COLO668 (cell line): Measurements from ENCODE around the gene HOXC9.

ENCODE experiments used
- DNase-seq: peaks from one replicate; lab custom pipeline; 2025; ENCODE audit not compliant: unreplicated experiment; lab: John Stamatoyannopoulos, UW

HOXC9 gene

DNA sequence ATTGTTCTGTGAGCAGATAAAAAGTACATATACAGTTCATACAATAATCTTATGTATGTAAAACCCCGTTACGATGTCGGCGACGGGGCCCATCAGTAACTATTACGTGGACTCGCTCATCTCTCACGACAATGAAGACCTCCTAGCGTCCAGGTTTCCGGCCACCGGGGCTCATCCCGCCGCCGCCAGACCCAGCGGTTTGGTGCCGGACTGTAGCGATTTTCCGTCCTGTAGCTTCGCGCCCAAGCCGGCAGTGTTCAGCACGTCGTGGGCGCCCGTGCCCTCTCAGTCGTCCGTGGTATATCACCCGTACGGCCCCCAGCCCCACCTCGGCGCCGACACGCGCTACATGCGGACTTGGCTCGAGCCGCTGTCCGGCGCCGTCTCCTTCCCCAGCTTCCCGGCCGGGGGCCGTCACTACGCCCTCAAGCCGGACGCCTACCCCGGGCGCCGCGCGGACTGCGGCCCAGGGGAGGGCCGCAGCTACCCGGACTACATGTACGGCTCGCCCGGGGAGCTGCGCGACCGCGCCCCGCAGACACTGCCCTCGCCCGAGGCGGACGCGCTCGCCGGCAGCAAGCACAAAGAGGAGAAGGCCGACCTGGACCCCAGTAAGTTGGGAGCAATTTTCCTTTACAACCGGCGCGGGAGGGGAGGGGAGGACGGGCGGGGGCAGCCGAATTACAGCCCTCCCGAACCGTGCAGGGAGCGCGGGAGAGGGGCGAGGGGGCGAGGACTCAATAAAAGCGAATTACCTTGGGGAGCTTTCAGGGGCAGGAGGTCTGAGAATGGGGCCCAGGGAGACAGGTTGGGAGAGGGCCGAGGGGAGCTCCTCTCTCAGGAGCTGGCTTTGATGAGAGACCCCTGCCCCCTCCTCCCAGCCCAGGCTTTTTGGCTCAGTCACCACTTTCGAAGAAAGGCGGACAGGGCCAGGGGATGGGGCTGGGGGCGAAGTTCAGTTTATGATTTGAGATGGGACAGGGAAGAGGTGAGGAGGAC is at the start of gene HOXC9:
TSS of gene HOXC9 (plus strand) at position 46 of the 999 bp plus-strand sequence. CDS start at position 74, 28 bp downstream.
- DNase-seq: no peak

DNA sequence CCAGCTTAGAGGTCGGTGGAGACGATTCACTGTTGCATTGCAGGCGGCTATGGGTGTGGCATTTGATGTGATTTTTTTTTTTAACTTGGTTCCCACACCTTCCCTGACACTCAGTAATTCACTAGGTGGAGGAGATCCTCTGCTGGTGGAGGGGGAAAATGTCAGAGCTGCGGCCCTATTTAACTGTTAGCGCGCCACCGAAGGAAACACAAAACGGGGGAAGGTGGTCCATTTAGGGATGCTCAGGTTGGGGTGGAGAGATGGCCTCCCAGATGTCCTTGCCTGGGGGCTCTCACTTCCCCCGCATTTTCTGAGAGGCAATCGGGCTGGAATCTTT is 49.6 kb upstream of the HOXC9 start:
- DNase-seq: no peak

DNA sequence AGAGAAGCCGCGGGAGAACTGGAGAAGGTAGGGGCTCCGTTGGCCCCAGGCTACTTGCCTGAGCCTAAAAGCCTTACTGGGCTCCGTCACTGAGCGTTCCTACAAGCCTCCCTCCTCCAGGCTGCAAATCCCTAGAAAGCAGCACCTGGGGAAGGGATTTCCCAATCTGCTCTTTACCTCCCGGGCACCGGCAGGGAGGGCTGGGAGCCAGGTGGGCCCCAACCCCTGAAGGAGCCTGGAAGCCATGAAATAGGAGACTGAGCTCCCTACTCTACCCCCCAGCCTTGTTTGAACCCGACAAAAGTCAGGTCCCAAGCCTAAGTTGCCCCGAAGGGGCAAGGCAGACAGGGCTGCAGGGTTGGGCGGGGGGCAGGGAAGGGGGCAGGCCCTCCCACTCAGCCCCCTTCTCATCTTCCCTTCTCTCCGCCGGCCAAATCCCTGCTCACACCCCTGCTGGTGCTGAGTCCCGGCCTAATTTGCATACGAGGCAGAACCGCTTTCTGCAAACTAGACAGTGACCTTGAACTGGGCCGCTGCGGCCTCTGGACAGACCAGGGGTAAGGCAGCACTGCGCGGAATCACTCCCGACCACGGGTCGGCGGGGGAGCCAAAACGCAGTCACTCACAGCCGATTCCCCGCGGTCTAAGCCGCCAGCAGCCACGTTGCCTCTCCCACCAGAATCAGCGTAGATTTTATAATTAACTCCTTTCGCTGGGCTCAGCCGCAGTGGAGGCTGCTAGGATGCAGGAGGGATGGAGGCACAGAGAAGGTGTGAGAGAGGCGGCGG is 49.0 kb upstream of the HOXC9 start:
- DNase-seq: no peak

DNA sequence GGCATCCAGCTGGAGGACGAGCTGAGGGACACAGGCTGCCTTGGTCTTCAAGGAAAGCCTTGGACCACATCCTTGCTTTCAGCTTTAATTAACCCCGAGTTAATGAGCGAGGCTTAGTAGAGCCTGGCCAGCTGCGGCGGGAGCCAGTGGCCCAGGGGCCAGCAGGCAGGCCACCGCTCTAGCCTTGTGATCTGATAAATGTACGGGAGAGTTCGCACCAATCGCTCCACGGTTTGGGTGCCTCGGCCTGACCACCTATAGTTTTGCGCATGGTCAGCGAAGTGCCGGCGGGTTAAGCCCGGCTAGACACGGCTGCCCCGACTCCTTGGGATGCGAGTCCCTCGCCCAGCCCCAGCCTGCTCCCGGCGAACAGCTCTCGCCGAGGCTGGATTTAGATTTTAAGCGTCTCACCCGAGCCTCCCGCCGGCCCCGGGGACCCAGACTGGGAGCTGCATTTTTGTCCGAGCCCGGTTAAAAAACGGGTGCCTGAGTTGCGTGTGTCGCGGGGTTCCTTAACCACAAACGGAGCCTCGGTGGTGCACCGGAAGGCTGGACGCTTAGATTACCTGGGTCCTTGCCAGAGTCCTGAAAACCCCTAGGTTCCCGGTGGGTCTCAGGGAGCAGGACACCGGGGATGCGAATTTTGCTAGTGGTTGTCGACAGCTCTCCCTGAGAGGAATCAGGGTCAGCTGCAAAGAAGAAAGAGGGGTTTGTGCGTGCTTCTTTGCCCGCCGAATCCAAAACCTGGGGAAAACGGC is 48.2 kb upstream of the HOXC9 start:
- no peak for DNase-seq

DNA sequence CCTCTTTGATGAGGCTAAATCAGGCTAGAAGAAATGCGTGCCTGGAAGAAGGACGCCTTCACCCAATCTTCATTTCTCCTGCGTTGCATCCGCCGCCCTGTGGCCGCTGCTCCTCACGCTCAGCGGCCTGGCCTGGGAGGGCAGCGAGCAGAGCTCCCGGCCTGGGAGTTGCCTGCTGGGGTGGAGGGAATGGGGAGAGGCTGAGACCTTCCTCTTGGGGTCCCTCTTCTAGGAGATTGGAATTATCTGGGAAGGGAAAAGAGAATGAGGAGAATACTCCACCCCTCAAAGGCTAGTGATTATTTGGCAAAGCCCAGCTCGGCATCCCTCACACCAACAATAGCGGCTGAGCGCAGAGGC is 47.6 kb upstream of the HOXC9 start:
- no peak for DNase-seq

DNA sequence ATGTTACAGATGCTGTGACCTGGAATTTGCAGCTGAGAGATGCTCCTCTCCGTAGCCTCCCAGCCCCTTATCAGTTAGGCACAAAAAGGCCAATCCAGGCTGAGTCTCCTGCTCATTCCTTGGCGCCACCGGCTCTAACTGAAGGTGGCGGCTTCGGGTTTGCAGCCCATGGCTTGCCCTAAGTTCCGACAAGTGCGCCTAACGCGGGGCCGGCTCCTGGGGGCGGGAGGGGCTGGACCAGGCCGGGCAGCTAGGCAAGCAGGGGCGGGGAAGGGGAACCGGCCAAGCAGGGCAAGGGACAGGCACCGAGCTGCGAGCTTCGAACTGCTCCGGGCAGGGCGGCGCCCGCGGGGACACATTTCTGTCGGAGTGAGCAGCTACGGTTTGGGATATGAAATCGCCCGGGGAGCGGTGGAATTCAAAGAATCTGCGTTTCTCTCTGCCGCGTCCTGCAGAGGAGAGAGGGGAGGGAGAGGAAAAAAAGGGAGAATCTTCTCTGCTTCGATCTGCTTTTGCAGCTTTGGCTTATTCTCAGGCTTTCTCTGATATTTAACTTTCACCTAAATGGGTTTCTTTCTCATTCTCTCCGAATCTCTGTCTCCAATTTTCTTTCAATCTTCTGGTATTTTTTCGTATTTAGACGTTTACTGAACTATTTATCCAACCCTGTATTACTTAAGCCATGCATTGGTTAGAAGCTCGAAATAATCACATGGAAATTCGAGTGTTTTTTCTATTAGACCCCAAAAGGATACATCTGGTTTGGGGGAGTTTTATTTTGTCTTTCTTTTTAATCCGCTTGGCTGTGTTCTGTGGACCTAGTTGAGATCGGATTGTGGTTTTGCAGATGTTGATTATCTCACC is 46.9 kb upstream of the HOXC9 start:
- no peak for DNase-seq

DNA sequence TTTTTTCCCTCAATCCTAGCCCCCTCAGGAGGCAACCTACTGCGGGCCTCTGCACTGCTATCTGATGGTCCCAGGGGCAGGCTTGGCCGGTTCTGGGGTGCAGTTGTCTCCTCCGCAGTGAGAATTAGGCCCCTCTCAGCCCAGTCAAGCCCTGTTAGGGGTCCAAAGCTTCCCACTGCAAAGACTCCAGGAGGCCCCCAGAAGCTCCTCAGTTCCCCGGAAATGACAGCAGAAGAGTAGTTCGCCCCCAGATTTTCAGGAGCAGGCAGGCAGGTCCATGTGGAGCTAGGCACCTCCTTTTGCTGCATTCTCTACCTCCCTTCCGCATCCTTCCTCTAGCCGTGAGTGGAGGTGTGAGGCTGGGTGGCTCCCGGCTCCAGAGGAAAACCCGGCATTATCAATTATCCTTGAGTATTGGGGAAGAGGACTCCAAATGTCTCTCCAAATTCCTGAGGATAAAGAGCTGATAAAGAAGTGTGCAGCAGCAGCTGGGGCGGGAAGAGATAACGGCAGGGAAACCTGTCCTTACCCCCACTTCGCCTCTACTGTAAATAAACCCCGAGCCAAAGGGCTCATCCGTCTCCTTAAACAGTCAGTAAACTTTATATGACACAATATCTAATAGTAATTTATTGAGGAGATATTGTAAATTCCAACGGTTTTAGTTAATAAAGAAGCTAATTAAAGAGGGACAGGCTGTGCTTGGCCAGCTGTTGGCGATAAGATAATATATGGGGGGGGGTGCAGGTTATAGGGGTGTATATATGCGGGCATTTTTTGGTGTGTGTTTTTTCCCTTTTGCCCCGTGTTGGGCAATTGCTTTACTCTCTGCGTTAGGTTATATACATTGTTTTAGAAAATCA is 45.9 kb upstream of the HOXC9 start:
- DNase-seq: no peak

DNA sequence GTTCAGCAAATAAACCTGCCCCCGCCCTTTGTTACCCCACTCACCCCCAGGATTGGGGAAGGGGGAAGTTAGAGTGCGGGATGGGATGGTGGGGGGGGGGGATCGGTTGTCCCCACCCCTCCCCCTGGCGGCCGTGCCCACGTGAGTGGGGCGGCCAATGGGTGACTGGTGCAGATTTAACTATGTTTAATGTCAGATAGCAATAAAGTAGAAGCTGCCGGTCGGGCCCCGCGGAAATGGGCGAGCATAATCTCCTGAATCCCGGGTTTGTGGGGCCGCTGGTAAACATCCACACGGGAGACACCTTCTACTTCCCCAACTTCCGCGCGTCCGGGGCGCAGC is 45.3 kb upstream of the HOXC9 start, which contains the start of gene HOXC12:
TSS of gene HOXC12 (plus strand) at position 210 of the 342 bp plus-strand sequence. CDS start at position 237, 27 bp downstream.
- DNase-seq: no peak

DNA sequence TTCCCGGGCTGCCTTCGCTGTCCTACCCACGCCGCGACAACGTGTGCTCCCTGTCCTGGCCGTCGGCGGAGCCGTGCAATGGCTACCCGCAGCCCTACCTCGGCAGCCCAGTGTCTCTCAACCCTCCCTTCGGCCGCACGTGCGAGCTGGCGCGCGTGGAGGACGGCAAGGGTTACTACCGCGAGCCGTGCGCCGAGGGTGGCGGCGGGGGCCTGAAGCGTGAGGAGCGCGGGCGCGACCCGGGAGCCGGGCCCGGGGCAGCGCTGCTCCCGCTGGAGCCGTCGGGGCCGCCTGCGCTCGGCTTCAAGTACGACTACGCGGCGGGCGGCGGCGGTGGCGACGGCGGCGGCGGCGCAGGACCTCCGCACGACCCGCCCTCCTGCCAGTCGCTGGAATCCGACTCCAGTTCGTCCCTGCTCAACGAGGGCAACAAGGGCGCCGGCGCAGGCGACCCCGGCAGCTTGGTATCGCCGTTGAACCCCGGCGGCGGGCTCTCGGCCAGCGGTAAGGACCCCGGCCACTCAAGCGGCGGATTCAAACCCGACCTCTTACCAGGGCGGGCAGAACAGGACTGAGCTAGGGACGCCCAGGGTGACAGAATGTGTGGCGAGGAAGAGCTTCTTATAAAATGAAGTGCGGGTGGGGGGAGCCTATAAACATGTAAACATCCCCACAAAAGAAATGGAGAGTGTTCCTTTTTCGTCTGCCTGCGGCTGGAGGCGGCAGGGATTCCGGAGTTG is 44.8 kb upstream of the HOXC9 start:
- DNase-seq: no peak

DNA sequence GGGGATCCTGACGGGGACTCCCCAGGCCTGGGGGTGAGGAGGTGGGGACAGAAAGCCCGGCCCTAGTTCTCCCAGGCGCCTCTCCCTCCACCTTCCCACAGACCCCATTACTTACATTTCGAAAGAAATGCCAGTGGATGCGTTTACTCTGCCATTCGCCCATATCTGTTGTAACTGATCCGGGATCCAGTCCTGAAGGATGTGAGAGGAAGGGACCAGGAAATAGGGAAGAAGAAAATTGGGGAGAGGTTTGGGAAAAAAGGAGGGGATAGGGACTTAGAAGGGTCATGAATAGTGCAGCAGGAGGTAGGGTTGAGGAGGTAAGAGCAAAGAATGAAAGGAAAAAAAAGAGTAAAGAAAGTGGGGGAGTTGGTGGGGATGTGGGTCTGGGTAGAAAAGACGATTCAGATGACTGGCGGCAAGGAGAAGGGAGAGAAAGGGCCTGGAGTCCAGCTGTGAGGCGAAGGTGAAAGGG is 44.1 kb upstream of the HOXC9 start:
- no peak for DNase-seq

DNA sequence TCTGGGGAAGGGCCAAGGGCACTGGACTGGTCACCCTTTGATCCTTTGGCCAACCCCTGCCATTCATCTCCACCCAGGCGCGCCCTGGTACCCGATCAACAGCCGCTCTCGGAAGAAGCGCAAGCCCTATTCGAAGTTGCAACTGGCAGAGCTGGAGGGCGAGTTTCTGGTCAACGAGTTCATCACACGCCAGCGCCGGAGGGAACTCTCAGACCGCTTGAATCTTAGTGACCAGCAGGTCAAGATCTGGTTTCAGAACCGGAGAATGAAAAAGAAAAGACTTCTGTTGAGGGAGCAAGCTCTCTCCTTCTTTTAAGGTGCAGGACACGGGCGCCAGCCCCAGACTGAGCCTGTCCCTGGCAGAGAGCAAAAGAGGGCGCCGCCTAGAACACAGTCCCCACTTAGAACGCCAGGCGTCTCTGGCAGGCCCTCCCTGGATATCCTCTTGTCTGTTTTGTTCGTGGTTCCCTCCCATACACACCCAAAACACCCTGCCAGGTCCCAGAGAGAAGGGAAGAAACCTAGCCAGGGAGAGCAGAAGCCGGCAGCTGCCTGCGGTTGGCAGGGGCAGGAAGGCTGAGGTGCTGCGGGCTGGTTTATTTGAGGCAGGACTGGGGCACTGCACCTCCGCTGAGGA is 43.6 kb upstream of the HOXC9 start:
- DNase-seq: no peak

DNA sequence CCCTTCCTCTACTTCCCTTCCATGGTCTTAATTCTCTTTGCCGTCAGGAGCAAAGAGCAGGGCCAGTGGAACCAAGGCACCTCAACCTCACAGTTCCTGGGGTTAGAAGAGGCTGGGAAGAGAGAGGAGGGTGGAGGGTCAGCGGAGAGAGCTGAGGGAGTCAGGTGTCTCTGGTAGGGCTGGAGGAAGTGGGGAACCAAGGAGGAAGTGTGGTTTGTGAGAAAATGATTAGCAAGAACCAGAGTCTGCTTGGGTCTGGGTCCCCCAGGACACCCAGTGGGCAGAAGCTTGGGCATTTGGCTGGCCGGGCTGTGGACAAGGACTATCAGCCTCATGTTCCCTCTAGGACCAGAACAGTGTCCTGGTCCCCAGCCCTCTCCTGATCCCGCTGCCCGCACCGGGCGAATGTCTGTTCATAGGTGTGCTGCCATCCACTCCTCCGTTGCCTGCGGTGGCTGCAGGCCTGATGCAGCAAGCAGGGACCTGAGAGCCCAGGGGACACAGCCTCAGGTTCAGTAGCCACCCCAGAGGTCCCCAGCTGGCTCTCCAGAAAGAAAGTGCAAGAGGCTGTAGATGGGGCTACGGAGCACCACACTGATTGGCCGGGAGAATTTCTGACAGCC is 42.9 kb upstream of the HOXC9 start:
- DNase-seq: no peak

DNA sequence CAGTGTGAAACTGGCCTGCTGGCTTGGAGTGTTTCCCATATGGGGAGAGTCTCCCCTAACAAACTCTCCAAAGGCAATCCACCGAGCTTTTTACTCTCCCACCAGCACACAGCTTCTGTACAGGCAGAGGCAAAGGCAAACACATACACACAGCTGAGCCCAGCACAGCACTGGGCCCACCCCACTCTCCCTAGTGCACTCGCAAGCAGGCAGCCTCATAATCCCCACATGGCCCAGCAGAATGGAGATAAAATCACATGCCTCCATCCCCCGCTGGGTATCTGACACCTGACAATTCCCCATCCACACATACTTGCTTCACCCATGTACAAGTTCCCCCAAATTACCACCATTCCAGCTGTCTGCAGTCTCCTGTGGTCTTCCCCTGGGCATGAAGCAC is 41.8 kb upstream of the HOXC9 start:
- DNase-seq: no peak

DNA sequence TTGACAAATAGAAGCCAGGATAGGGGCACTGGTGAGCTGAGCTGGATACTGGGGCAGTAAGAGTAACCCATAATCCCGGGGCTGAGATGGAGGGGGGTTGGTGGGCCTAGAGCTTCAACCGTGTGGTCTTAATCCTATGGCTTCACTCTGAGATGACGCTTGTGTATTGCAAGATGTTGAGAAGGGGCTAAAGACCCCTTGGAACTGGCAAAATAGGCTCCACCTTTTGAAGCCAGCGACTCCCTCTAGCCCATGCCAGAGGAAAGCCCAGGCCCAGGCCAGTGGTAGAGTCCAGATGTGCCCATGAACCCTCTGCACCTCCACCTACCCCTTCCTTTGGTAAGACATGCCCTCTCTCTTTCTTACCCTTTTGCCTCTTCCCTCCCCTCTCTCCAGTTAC is 40.6 kb upstream of the HOXC9 start:
- no peak for DNase-seq

DNA sequence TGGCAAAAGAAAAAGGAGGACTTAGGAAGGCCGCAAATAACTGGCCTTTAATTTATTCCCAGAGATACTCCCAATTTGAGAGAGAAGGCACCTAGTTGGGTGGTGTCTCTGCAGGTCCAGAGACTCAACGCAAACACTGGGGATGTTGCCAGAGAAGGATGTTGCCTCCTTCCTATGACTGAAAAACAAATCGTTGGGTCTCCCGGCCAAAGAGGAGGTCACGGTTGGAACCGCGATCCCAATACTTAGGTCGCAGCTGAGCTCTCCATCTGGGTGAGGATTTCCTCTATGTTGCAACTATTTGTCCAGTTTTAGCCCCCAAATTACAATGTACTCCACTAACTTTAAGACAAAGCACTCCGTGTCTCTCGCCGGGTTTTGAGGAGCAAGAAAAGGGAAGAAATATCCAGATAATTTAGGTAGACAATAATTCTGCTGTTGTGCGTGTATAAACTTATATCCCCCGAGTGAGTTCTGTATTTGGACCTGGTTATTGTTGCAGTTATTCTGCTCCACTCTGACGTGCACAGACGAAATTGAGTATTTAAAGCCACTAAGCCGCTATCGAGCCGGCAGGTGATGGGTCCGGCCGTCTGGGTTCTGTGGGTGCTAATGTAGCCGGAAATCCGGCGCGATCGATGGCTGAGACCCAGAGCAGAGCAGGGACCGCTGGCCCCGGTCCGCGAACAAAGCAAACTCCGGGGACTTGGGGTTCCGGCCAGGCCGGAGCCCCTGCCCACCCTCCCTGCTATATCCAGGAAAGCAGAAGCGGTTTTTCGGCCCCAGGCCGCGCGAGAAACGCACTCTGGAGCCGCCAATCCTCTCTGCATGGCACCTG is 39.6 kb upstream of the HOXC9 start:
- no peak for DNase-seq

DNA sequence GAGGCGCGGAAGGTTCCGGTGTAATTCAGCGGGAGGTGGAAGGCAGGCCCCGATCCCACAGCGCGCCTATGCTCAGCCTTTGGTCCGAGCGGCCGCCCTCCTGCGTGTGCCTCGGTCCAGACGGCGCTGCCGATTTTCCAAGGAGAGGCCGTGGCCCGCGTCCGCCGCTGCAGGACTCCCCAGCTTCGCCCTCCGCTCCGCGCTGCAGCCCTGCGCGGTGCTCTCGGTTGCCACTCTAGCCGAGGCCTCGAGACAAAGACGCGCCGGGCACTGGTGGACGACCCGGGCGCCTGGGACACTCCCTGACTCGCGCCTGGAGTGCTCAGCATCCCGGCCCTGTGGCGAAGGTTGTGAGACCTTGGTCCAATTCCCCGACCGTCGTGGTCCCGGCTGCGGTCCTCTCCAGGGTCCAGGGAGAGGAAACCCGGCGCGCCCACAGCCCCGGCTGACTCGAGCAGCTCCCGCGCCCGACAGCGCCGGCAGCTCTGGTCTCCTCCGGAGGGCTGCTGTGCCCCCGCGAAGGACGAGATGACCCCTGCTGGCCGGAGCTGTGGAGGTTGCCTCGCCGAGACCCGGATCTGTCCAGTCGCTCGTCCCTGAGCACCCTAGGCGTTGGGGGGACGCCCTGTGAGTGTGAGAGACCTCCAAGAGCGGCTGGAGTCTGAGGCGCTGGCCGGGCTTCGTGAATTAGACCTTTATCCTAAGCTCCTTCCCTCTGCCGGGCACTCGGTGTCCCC is 38.8 kb upstream of the HOXC9 start:
- no peak for DNase-seq
